Mesodermal cell (in vitro differentiated cells): ENCODE data around the gene PRDM5.

Experiments
- H3K27ac ChIP-seq: 2 replicates; pipeline ENCODE4 v1.7.0; 2013; ENCODE audit warnings: mild to moderate bottlenecking, low read depth, low read length, moderate library complexity; ENCODE audit not compliant: severe bottlenecking
- H3K36me3 ChIP-seq: 2 replicates; pipeline ENCODE4 v1.7.1; 2013; ENCODE audit warnings: mild to moderate bottlenecking, low read length, moderate library complexity; ENCODE audit not compliant: control insufficient read depth, insufficient read depth
- H3K4me1 ChIP-seq: one replicate; pipeline ENCODE4 v1.7.1; 2013; ENCODE audit warnings: mild to moderate bottlenecking, low read length; ENCODE audit not compliant: insufficient read depth, control insufficient read depth, poor library complexity, severe bottlenecking
- H3K4me3 ChIP-seq: 2 replicates; pipeline ENCODE4 v1.7.0; 2013; ENCODE audit warnings: low read length, control low read depth, mild to moderate bottlenecking; ENCODE audit not compliant: insufficient read depth, poor library complexity, severe bottlenecking; ENCODE audit errors: extremely low read depth
- H3K9me3 ChIP-seq: 2 replicates; pipeline ENCODE4 v1.7.1; 2013; ENCODE audit warnings: mild to moderate bottlenecking, low read length, moderate library complexity; ENCODE audit not compliant: control insufficient read depth
- WGBS, 2 experiments: methylation state at CpG; one replicate each; pipeline ENCODE4 v1.1.5; 2013; ENCODE audit warnings: missing lambda C conversion rate in 2 of 2; ENCODE audit not compliant: insufficient coverage in 2 of 2; 5-methylcytosine and 5-hydroxymethylcytosine counted together

Gene PRDM5

DNA sequence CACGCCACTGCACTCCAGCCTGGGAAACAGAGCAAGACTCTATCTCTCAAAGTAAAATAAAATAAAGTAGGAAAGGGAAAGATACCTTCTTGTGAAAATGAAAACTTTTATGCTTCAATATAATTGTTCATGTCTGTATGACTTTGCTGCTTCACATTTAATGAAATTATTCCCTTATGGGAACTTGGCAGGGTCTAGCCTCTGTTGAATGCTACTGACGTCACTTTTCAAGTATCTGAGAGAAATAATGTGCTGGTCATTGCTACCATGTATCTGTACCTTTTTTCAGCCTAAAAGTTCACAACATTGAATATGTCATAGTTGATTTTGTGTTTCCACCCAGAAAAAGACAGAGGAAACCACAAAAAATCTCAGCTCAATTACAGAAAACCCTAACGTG lies 65.2 kb downstream of the PRDM5 start:
- WGBS, 2 experiments = 100% methylated on average over 1 of the region's 3 CpGs; no CpG with 5 or more reads in 1 of the 2 experiments
- Histone ChIP-seq H3K4me3 (no peak overlapping the region), H3K36me3 (no peaks in the 10 kb centered on the region), H3K27ac (no peak overlapping the region), H3K4me1 (no peaks in the 10 kb centered on the region), H3K9me3 (no peaks in the 10 kb centered on the region)

DNA sequence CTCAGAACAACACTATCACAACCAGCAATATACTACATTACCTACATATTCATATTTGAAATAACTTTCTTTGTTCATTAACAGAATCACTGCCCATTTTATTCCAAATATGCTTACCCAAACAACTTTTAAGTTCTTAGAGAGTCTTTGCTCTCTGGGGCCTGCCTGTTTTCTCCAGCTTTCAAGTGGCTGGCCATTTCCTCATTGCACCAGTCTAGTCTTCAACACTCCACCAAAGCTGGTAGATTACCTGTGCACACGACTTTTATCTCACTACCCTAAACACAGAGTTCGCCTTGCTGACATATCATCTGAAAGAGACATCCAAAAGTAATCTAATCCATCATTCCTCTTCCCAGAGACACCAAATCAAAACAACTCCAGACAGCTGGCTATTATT lies 66.2 kb downstream of the PRDM5 start:
- Histone ChIP-seq H3K27ac (no peak overlapping the region), H3K4me3 (no peak overlapping the region), H3K4me1 (no peaks in the 10 kb centered on the region), H3K9me3 (no peaks in the 10 kb centered on the region), H3K36me3 (no peaks in the 10 kb centered on the region)
- 82 to 95% methylated on average over 2 of the region's 2 CpGs for WGBS, 2 experiments

DNA sequence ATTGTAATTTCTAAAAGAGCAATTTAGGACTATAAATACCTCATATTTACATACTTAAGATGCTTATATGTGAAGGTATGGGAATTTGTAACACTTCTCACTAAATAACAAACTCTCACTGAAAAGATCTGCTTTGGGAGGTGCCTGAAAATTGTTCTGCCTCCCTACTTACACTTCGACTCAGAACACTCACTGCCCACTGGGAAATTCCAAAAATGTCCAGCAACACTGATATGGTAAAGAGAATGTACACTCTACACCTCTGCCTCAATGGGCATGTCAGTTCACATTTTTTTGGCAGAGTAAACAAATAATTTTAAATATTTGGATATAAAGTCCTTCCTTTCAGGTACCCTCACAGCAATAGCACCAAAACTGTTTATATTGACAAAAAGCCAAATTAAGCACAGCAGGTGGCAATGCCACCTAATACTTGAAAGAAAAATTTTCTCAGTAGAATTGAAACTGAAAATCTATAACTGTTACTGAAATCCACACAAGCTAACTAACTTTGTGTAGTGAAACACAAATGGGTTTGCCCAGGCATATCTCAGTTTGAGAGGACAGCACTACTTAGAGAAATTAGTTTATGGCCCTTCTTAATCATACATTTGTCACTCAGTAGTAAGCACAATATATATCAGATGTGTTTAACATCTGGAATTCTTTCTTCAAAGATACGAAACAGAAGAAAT lies 67.1 kb downstream of the PRDM5 start:
- no peak overlapping the region for H3K4me3 ChIP-seq
- no peaks in the 10 kb centered on the region for H3K36me3 ChIP-seq
- H3K27ac ChIP-seq = no peak overlapping the region
- no peaks in the 10 kb centered on the region for H3K4me1 ChIP-seq
- H3K9me3 ChIP-seq = no peaks in the 10 kb centered on the region
- WGBS, 2 experiments = no CpG with 5 or more reads among the region's 2 CpGs

DNA sequence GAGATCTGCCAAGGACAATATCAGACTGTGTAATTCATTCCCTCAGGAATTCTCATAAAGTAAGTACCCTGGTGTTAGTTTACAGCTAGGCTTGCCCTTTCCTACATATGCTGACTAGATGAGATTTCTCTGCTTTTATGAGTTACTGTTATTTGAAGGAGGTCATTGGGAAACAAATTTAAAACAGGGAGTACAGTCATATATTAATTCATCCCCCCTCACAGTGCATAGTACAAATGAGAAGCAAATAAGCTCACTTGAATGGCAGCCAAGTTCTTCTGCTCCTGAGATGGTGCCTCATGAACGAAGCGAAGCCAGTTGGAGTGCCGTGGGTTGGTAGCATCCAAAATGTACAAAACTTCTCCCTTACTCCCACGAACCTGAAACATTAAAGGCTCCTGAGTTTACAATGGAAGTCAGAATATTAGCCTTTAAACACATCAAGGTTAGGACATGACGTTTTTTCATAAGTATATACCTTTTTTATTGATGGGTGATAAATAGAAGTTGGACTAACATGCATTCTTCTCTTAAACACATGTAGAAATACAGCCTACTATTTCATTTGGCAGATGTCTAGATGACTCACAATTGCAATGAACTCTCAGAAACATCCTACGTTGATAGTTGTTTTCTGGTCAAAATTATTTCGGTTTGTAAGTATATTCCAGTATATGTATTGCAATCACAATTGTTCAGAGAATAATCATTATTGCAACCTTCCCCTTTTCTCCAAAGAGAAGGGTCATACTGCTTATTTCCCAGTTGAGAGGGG lies 69.2 kb downstream of the PRDM5 start:
- 100% methylated on average over 2 to 3 of the region's 7 CpGs for WGBS, 2 experiments
- Histone ChIP-seq H3K36me3 (no peaks in the 10 kb centered on the region), H3K4me1 (no peaks in the 10 kb centered on the region), H3K9me3 (no peaks in the 10 kb centered on the region), H3K4me3 (no peak overlapping the region), H3K27ac (no peak overlapping the region)

DNA sequence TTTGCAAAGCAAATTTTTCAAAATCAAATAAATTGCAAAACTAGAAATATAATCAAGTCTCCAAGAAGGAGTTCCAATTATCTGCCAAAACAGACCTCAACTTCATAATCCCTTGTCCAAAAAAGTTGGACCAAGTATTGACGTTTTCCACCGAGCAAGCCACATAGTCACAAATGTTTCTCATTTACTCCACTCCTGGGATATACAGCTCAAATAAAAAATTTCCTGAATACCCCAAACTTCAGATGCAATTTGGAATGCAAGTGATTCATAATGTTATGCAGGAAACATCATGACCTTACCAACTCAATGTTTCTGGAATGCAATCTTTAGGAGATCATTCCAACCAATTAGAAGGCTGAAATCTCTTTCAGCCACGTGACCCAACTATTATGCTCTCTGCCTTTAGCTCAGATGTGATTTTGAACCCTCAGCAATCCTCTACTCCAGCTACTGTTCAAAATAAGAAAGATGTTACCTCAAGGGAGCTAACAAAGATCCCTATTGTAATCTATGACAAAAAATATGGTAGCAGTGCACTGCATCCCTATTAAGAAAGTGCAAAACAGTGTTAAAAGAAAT lies 72.4 kb downstream of the PRDM5 start:
- no peaks in the 10 kb centered on the region for H3K4me1 ChIP-seq
- no peak overlapping the region for H3K4me3 ChIP-seq
- H3K27ac ChIP-seq = no peak overlapping the region
- no peaks in the 10 kb centered on the region for H3K36me3 ChIP-seq
- 82 to 100% methylated on average over 2 of the region's 3 CpGs for WGBS, 2 experiments
- no peaks in the 10 kb centered on the region for H3K9me3 ChIP-seq

DNA sequence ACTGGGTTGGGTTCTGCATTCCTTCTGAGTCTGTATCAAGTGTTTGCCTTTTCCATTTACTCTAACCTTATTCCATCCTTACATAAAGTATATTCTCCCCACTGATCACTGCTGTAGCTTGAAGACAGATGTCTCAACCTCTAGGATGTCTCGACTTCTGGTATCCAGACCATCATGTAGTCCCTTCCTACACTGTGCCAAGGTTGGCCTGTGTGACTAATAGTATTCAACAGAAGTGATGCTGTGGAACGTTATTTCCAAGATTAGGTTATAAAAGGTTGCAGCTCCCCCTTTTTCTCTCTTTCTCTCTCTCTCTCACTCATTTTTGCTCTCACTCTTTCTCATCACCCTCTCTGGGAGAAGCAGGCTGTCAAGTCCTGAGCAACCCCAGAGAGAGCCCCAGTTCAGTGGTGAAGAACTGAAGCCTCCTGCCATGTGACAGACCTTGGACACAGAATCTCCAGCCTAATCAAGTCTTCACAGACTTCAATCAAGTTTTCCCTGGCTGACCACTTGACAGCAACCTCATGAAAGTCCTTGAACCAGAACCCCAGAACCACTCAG lies 75.4 kb downstream of the PRDM5 start:
- Histone ChIP-seq H3K4me3 (no peak overlapping the region), H3K27ac (no peak overlapping the region), H3K9me3 (no peaks in the 10 kb centered on the region), H3K4me1 (no peaks in the 10 kb centered on the region), H3K36me3 (no peaks in the 10 kb centered on the region)
- 80% methylated on average over 1 of the region's 2 CpGs; no CpG with 5 or more reads in 1 of the 2 experiments for WGBS, 2 experiments

DNA sequence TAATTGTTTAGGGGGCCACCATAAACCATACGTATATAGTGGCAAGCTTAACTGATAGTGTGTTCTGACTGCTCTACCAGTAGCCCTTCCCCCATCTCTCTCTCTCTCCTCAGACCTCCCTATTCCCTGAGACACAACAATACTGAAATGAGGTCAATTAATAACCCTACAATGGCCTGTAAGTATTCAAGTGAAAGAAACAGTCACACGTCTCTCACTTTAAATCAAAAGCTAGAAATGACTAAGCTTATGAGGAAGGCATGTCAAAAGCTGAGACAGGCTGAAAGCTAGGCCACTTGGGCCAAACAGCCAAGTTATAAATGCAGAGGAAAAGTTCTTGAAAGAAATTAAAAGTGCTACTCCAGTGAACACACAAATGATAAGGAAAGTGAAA lies 78.0 kb downstream of the PRDM5 start:
- Histone ChIP-seq H3K27ac (no peak overlapping the region), H3K4me1 (no peaks in the 10 kb centered on the region), H3K36me3 (no peaks in the 10 kb centered on the region), H3K4me3 (no peak overlapping the region), H3K9me3 (no peaks in the 10 kb centered on the region)
- no CpG with 5 or more reads among the region's 2 CpGs for WGBS, 2 experiments

DNA sequence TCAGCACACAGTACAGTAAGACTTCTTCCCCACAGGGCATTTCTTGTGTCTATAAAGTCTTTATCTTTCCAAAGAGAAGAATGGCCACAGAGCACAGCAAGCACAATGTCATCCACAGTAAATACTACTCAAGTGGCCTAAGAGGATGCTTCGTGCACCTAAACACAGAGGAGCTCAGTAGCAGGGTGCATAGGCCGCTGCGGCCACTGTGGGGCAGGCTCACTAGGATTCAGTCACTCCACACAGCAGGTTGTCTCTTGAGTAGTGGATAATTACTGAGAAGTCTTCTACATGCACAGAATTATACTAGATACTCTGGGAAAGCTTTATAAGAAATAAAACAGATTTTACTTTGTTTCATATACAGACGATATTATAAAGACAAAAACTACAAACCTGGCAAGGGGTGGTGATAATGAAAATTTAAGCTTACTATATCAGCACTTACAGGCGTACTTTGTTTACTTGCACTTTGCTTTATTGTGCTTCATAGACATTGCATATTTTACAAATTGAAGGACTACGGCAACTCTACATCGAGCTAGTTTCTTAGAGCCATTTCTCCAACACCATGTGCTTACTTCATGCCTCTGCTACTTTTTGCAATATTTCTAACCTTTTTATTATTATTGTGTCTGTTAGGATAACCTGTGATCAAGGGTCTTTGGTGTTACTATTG lies 78.5 kb downstream of the PRDM5 start:
- WGBS, 2 experiments = 83 to 100% methylated on average over 3 of the region's 7 CpGs
- H3K4me3 ChIP-seq = no peak overlapping the region
- H3K9me3 ChIP-seq = no peaks in the 10 kb centered on the region
- H3K36me3 ChIP-seq = no peaks in the 10 kb centered on the region
- no peaks in the 10 kb centered on the region for H3K4me1 ChIP-seq
- no peak overlapping the region for H3K27ac ChIP-seq

DNA sequence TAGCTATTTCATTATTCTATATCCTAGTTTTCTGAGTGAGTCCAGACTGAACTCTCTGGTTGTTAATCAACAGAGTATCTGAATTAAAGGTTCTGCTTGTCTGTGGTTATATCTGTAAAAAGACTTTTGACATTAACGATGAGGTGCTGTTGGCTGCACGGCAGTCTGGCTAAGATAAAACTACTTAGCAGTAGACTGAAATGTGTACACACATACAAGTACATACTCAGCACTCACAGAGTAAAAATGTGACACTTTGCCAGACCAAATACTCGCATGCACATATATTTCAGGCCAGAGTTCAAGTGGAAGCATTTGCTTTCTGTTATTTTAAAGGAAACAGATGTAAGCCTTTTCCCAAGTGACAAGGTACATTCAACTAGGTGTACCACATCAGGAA lies 80.5 kb downstream of the PRDM5 start:
- no peak overlapping the region for H3K4me3 ChIP-seq
- no peaks in the 10 kb centered on the region for H3K36me3 ChIP-seq
- WGBS, 2 experiments = 96% methylated on average over 3 of the region's 3 CpGs; no CpG with 5 or more reads in 1 of the 2 experiments
- H3K4me1 ChIP-seq = no peaks in the 10 kb centered on the region
- no peaks in the 10 kb centered on the region for H3K9me3 ChIP-seq
- H3K27ac ChIP-seq = peak overlapping the region; percentile 38

DNA sequence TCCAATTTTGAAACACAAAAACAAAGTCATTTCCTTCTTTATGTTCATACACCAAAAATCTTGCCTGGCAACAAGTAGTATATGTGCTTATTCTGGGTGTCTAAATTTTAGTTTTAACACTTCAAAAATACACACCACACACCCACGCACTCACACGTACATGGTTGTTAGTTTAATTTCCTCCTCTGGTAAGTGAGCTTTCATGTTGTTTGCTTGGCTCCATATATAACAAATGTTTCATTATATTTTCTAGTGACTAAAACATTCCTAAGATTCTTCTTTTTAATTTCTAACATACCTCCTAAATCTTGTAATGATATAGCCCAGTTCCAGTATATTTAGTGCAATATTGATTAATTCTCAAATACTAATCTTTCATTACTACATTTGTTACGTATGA lies 80.9 kb downstream of the PRDM5 start:
- no CpG with 5 or more reads among the region's 3 CpGs for WGBS, 2 experiments
- H3K27ac ChIP-seq = no peak overlapping the region
- no peak overlapping the region for H3K4me3 ChIP-seq
- H3K36me3 ChIP-seq = no peaks in the 10 kb centered on the region
- no peaks in the 10 kb centered on the region for H3K4me1 ChIP-seq
- no peaks in the 10 kb centered on the region for H3K9me3 ChIP-seq
